AG04450 (cell line): ENCODE measurements around the gene BSN. TPM values are rescaled to one million over a fixed set of nuclear protein-coding genes. Genes with fewer than 3 reads are reported as not detected.

Experiments used
- CTCF ChIA-PET: fragments of 300-600, 350-600 bp; formaldehyde crosslinking; extraction: SDS; loops from one replicate; lab custom pipeline; 2022; ENCODE audit warnings: antibody characterized with exemption, inconsistent platforms; lab: Charles Lee
- POLR2A ChIA-PET: fragments of 350-600 bp; formaldehyde crosslinking; extraction: SDS; loops from one replicate; lab custom pipeline; 2021; ENCODE audit warnings: antibody characterized with exemption, inconsistent platforms; lab: Yijun Ruan, JAX
- DNase-seq: peaks from one replicate; pipeline ENCODE4 v3.0.0-alpha.2; 2011; ENCODE audit warnings: low read depth, low spot score
- H3K27ac ChIP-seq: one replicate; pipeline ENCODE4 v1.5.1; 2012; ENCODE audit warnings: low read depth, low read length, control low read depth
- H3K27me3 ChIP-seq: one replicate; pipeline ENCODE4 v1.6.0; 2012; ENCODE audit warnings: low read length; ENCODE audit not compliant: control insufficient read depth, insufficient read depth
- H3K4me3 ChIP-seq: 2 replicates; pipeline ENCODE4 v1.5.1; 2011; ENCODE audit warnings: mild to moderate bottlenecking, low read depth, low read length, control low read depth
- H3K9me3 ChIP-seq: 2 replicates; pipeline ENCODE4 v1.5.1; 2012; ENCODE audit warnings: low read length; ENCODE audit not compliant: control insufficient read depth, insufficient read depth
- polyA plus RNA-seq: library from polyadenylated mRNA; depleted of rRNA; stranded (reverse); fragments of >200 nt; gene quantifications from 2 replicates; pipeline ENCODE4 v1.2.3, GENCODE V29; 2011
- TF ChIP-seq, protein P1 (sequence below): IDR thresholded peaks from 2 replicates; pipeline ENCODE4 v1.5.1; 2011; ENCODE audit warnings: low read depth, low read length, control low read depth, inconsistent platforms

BSN gene
- polyA plus RNA-seq, 1 experiment, result not detected

DNA sequence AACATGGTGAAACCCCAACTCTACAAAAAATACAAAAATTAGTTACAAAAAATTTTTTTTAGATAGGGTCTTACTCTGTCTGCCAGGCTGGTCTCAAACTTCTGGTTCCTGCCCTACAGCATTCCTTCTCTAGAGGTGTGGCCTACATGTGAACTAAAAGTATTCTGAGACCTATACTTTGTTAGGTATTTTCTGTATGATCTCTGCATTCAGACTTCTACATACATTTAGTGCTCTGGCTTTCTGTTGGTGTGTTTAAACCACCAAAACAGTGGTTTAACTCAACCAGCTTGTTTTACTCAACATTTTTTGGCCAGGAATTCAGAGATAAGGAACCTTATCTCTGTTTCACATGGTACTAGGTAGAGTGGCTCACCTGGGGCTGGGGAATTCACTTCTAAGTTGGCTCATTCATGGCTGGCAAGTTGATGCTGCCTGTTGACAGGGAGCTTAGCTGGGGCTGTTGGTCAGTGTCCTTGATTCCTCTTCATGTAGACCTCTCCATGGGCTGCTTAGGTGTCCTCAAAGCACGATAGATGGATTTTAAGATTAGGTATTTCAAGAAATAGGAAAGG, 41.4 kb upstream of the BSN start:
- TF ChIP-seq, protein P1, sequence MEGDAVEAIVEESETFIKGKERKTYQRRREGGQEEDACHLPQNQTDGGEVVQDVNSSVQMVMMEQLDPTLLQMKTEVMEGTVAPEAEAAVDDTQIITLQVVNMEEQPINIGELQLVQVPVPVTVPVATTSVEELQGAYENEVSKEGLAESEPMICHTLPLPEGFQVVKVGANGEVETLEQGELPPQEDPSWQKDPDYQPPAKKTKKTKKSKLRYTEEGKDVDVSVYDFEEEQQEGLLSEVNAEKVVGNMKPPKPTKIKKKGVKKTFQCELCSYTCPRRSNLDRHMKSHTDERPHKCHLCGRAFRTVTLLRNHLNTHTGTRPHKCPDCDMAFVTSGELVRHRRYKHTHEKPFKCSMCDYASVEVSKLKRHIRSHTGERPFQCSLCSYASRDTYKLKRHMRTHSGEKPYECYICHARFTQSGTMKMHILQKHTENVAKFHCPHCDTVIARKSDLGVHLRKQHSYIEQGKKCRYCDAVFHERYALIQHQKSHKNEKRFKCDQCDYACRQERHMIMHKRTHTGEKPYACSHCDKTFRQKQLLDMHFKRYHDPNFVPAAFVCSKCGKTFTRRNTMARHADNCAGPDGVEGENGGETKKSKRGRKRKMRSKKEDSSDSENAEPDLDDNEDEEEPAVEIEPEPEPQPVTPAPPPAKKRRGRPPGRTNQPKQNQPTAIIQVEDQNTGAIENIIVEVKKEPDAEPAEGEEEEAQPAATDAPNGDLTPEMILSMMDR, result no peak
- POLR2A ChIA-PET, result no interaction called here
- CTCF ChIA-PET, result interaction anchor here (0.8 to 1.3 kb wide), 2 partner anchors 21 to 27 kb away, joined by 3 to 6 read pairs; no protein-coding TSS in a partner anchor
- no peaks in the 10 kb centered on the region for H3K27me3 ChIP-seq
- no peak for DNase-seq
- no peak overlapping the region for H3K27ac ChIP-seq
- no peaks in the 10 kb centered on the region for H3K9me3 ChIP-seq
- no peak overlapping the region for H3K4me3 ChIP-seq

DNA sequence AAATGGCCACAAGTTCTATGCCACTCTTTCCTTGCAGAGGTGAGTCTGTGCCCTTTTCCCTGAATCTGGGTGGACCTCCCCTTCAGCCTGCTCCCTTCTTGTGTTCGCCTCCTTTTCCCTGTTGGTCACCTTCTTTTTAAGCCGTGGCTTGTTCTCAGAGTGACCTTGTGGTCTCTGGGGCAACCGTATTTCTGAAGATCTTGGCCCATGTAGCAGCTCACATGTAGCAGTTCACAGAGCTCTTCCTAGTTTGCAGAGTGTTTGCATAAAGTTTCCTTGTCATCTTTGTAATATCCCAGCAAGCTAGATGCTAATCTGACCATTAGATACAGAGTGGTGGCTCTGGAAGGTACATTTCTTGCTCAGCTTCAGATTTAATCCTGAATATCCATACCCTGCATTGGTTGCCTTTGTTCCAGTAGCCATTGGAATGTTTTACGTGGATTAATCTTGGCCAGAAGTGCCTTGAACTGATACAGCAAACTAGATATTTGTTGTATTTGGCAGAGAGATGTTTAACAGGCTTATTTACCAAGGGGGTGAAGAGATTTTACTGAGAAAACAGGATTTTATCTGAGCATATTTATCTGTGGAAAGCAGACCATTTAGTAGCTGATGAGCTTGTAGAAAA, 40.7 kb upstream of the BSN start:
- CTCF ChIA-PET, result interaction anchor here (0.8 to 1.3 kb wide), 2 partner anchors 20 to 26 kb away, joined by 3 to 6 read pairs; no protein-coding TSS in a partner anchor
- no peak for DNase-seq
- POLR2A ChIA-PET, result no interaction called here
- TF ChIP-seq, protein P1, result no peak
- H3K27ac ChIP-seq, result no peak overlapping the region
- H3K9me3 ChIP-seq, result no peaks in the 10 kb centered on the region
- no peaks in the 10 kb centered on the region for H3K27me3 ChIP-seq
- no peak overlapping the region for H3K4me3 ChIP-seq

DNA sequence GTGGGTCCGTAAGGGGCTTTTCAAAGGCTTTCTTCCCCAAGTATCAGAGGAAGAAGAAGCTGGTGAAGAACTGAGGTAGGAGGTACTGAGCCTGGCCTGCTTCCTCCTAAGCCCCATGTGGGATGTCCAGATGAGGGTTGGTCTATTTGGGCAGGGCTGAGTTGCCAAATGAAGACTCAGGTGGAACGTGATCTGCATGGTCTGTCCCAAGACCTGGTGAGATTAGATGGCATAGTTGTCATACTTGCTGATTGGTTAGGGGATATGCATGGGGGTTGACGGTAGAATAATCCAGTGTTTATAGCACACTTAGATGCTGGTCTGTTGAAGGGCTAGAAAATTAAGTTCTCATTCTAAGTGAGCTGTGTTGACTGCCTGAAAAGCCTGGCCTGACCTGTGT, 36.3 kb upstream of the BSN start:
- no peaks in the 10 kb centered on the region for H3K27me3 ChIP-seq
- CTCF ChIA-PET, result interaction anchor here (2.1 kb wide), 1 partner anchor 22 kb away, joined by 8 read pairs; no protein-coding TSS in a partner anchor
- H3K9me3 ChIP-seq, result no peaks in the 10 kb centered on the region
- TF ChIP-seq, protein P1, result no peak
- H3K4me3 ChIP-seq, result no peak overlapping the region
- H3K27ac ChIP-seq, result no peak overlapping the region
- POLR2A ChIA-PET, result no interaction called here
- no peak for DNase-seq

DNA sequence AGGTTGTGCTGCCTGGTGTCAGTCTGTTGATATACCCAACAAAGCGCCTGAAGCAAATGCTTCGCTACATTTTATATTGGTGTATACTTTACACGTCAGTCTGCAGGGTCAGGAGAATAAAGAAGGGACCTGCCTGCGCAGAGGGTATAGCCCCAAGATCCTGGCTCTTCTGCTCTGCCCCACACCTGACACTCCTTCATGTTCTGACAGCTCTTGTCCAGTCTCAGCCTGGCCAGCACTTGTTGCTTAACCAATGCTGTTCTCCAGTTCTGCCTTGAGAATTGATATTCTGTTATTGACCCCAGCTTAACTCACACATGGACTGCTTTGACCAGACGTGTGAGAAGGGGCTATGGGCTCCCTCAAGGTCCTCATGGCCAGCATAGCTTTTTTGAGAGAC, 35.8 kb upstream of the BSN start:
- no peaks in the 10 kb centered on the region for H3K9me3 ChIP-seq
- no peaks in the 10 kb centered on the region for H3K27me3 ChIP-seq
- DNase-seq, result no peak
- ChIA-PET POLR2A (no interaction called here), CTCF (interaction anchor here (2.1 kb wide), 1 partner anchor 21 kb away, joined by 8 read pairs; no protein-coding TSS in a partner anchor)
- H3K27ac ChIP-seq, result no peak overlapping the region
- TF ChIP-seq, protein P1, result no peak
- H3K4me3 ChIP-seq, result no peak overlapping the region

DNA sequence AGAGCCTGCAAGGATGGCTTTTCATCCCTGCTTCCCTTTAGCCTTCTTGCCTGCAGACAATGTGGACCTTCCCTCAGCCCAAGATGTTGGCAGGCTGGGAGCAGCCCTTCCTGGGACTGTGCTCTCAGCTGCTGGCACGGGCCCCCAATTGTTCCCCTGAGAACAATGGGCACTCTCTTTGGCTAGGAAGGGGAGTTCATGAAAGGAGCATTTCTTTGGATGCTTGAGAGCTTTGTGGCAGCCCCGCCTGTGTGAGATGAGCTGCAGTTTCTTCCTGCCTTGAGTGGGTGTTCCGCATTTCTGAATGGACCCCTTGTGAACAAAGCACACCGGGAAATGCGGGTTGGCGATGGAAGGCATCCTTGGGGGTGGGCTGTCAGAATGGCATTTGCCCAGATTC, 35.0 kb upstream of the BSN start:
- DNase-seq, result no peak
- ChIA-PET POLR2A (no interaction called here), CTCF (interaction anchor here (0.8 to 2.1 kb wide), 2 partner anchors 17 to 20 kb away, joined by 4 to 8 read pairs; no protein-coding TSS in a partner anchor)
- H3K27me3 ChIP-seq, result no peaks in the 10 kb centered on the region
- TF ChIP-seq, protein P1, result no peak
- H3K27ac ChIP-seq, result no peak overlapping the region
- no peaks in the 10 kb centered on the region for H3K9me3 ChIP-seq
- no peak overlapping the region for H3K4me3 ChIP-seq
